BLaER1 treated with 17β-estradiol and CSF1 and Interleukin-3, amounts not matched to agents 10 nM and 100 nM (cell line): ENCODE data around the gene OTOP3.
A peak's percentile ranks its signal among the peaks of the same experiment; 100 is the strongest.
"Not testable (repeated sequence)": the region's sequence is repeated elsewhere in the genome, so short reads cannot be mapped to it uniquely, and the experiment has no call there.

Experiments
- H3K27ac ChIP-seq, 11 experiments: shearing (Covaris generic); formaldehyde crosslinking; 2 replicates each; pipeline ENCODE4 v1.8.1; 2022
- H3K27me3 ChIP-seq, 11 experiments: shearing (Covaris generic); formaldehyde crosslinking; 2 replicates each; pipeline ENCODE4 v1.8.1; 2022
- H3K36me3 ChIP-seq, 11 experiments: shearing (Covaris generic); formaldehyde crosslinking; 2 replicates each; pipeline ENCODE4 v1.8.1; 2022
- H3K4me1 ChIP-seq, 10 experiments: shearing (Covaris generic); formaldehyde crosslinking; 2 replicates each; pipeline ENCODE4 v1.8.1; 2022
- H3K4me2 ChIP-seq, 11 experiments: shearing (Covaris generic); formaldehyde crosslinking; 2 replicates each; pipeline ENCODE4 v1.8.1; 2022
- H3K4me3 ChIP-seq, 10 experiments: shearing (Covaris generic); formaldehyde crosslinking; 2 replicates each; pipeline ENCODE4 v1.8.1; 2022
- H3K9ac ChIP-seq, 11 experiments: shearing (Covaris generic); formaldehyde crosslinking; 2 replicates each; pipeline ENCODE4 v1.8.1; 2022
- H3K9me3 ChIP-seq, 11 experiments: shearing (Covaris generic); formaldehyde crosslinking; replicated peaks in 1 of 11; 2 replicates each; pipeline ENCODE4 v1.8.1; 2022
- H4K20me1 ChIP-seq, 11 experiments: shearing (Covaris generic); formaldehyde crosslinking; 2 replicates each; pipeline ENCODE4 v1.8.1; 2022
- Cebpa-rat ChIP-seq, 11 experiments: shearing (Covaris generic); IDR thresholded peaks; 2 replicates each; pipeline ENCODE4 v1.8.1; 2022

OTOP3 gene

DNA sequence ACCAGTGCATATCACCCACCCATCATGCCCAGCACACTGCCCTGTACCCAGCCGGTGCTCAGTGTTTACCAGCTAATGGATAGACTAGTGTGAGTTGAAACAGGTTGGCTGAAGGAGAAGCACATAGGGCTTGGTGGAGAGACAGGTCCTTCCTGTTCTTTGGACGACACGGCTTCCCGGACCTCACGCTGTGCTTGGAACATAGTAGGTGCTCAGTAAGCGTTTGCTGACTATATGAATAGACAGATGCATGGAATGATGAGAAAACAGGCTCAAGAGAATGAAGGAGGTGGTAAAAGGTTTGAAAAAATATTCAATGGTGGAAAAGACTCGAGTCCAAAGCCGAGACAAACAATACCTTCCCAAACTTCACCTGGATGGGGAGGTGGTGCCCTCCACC is 35.5 kb upstream of the OTOP3 start:
- Histone ChIP-seq H3K9ac (no peak overlapping the region), H3K27ac (no peak overlapping the region), H3K4me1 (peaks cover 0 to 19% (median 13%) of the 10 kb centered on the region in 10 experiments; a peak in 14 of 20 replicates), H3K4me3 (no peak overlapping the region), H3K36me3 (no peaks in the 10 kb centered on the region), H3K27me3 (no peaks in the 10 kb centered on the region; a peak in 3 of 22 replicates), H3K4me2 (no peak overlapping the region), H3K9me3 (no peaks in the 10 kb centered on the region), H4K20me1 (no peaks in the 10 kb centered on the region)
- TF ChIP-seq Cebpa-rat (IDR thresholded peaks at IDR 0.05), result no peak

DNA sequence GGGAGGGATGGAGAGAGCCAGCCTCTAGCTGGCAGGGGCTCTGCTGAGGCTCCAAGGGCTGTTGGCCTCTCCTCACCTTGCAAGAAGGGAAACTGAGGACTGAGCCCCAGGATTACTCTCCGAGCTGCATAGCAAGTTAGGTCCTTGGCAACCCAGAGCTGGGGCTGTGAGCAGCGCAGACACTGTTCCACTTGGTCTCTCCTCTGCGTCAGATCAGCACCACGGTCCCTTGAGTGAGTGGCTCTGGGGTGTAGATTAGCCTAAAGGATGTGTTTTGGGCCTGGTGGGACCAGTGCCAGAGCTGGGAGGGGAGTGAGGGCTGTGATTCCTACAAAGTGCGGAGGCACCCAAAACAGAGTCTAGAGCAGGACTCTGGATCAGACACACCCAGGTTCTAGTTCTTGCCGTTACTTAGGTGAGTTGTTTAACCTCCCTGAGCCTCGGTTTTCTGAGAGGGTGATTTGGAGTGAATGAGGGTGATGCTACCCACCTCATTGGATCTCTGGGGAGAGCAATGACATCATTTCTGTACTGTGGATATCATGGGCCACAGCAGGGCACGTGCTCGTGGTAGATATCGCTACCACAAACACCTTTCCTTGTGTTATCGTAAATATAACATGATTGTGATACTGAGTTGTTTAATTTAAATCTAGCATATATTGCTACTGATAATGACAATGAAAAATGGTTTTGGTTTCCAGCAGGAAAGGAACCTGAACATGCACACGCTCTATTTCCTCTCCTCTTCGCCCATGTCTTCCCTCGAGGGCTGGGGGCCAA is 34.2 kb upstream of the OTOP3 start:
- H3K4me3 ChIP-seq, result no peak overlapping the region
- no peak overlapping the region for H3K9ac ChIP-seq
- no peaks in the 10 kb centered on the region for H4K20me1 ChIP-seq
- peak overlapping the region in 8 of 11 experiments; percentile 0 to 59 (median 38); a peak in 15 of 22 replicates for H3K4me2 ChIP-seq
- no peak for TF ChIP-seq Cebpa-rat (IDR thresholded peaks at IDR 0.05)
- no peak overlapping the region for H3K27ac ChIP-seq
- no peaks in the 10 kb centered on the region for H3K27me3 ChIP-seq
- peaks cover 0 to 5% (median 0%) of the 10 kb centered on the region in 11 experiments; a peak in 4 of 22 replicates for H3K9me3 ChIP-seq
- H3K4me1 ChIP-seq, result peaks cover 0 to 19% (median 13%) of the 10 kb centered on the region in 10 experiments; a peak in 14 of 20 replicates
- no peaks in the 10 kb centered on the region for H3K36me3 ChIP-seq

DNA sequence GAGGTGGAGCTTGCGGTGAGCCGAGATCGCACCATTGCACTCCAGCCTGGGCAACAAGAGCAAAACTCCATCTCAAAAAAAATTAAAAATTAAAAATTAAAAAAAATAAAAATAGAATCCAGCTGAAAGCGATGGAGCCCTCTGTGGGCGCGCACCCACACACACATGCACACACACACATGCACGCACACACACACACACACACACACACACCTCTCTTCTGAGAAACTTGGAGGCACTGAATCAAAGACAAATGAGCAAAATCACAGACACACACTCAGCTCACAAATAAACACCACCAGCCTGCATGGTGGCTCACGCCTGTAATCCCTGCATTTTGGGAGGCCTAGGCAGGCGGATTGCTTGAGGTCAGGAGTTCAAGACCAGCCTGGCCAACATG is 32.7 kb upstream of the OTOP3 start:
- Histone ChIP-seq H4K20me1 (no peaks in the 10 kb centered on the region), H3K4me1 (peaks cover 0 to 19% (median 13%) of the 10 kb centered on the region in 10 experiments; a peak in 14 of 20 replicates), H3K4me2 (no peak overlapping the region), H3K9me3 (peaks cover 0 to 14% (median 7%) of the 10 kb centered on the region in 11 experiments; a peak in 14 of 22 replicates), H3K4me3 (no peak overlapping the region), H3K27ac (no peak overlapping the region), H3K9ac (no peak overlapping the region), H3K36me3 (no peaks in the 10 kb centered on the region), H3K27me3 (no peaks in the 10 kb centered on the region)
- TF ChIP-seq Cebpa-rat (IDR thresholded peaks at IDR 0.05), result no peak

DNA sequence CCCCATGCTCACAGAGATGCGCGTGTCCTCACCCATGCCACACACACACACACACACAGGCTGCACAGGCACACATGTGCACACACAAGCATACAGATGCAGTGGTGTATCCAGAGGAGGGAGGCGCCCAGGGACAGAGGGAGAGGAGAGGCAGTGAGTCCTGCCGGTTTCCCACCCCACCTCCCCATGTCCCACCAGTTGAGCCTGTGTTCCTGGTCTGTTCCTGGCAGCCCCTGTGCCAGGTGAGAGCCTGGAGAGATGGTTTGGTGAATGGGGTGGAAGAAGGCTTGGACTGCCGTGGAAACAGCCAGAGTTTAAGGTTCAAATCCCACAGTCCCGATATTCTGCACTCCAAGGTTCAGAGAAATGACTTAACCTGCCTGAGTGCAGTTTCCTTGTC is 32.0 kb upstream of the OTOP3 start:
- no peak overlapping the region for H3K9ac ChIP-seq
- H3K4me3 ChIP-seq, result no peak overlapping the region
- no peak overlapping the region for H3K27ac ChIP-seq
- peaks cover 0 to 19% (median 13%) of the 10 kb centered on the region in 10 experiments; a peak in 14 of 20 replicates for H3K4me1 ChIP-seq
- H3K27me3 ChIP-seq, result no peaks in the 10 kb centered on the region
- H3K9me3 ChIP-seq, result peaks cover 0 to 14% (median 7%) of the 10 kb centered on the region in 11 experiments; a peak in 14 of 22 replicates
- H3K4me2 ChIP-seq, result no peak overlapping the region
- no peaks in the 10 kb centered on the region for H3K36me3 ChIP-seq
- no peaks in the 10 kb centered on the region for H4K20me1 ChIP-seq
- TF ChIP-seq Cebpa-rat (IDR thresholded peaks at IDR 0.05), result no peak

DNA sequence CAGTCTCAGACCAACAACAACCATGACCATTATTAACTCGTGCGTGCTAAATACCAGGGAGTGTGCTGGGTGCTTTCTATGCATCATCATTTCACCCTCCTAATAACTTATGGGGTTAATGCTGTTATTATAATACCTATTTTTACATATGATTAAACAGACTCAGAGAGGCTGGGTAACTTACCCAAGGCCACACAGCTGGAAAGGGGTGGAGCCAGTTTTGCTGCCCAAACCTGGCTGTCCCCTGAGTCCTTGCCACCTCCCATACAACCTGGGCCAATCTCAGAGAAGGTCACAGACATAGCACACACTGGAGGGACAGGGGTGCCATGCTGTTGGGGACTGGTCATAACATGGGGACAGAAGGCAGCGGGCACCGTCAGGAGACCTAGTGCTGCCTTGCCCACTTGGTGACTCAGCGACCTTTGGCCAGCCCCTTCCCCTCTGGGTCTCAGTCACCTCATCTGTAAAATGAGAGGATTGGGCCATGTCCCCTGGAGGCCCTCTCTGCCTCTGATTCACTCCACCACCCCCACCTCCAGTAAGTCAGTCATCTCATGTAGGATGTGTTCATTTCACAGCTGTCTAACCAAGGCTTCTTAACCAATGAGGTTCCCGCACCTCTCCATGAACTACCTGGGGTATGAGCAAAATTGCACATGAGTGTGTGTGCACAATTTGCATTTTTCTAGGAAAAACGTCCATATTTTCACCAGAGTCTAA is 30.9 kb upstream of the OTOP3 start:
- no peak for TF ChIP-seq Cebpa-rat (IDR thresholded peaks at IDR 0.05)
- Histone ChIP-seq H3K27me3 (no peaks in the 10 kb centered on the region), H3K4me1 (peaks cover 0 to 21% (median 14%) of the 10 kb centered on the region in 10 experiments; a peak in 14 of 20 replicates), H3K9ac (no peak overlapping the region), H3K4me2 (no peak overlapping the region), H4K20me1 (no peaks in the 10 kb centered on the region), H3K4me3 (no peak overlapping the region), H3K36me3 (no peaks in the 10 kb centered on the region), H3K9me3 (peaks cover 0 to 14% (median 7%) of the 10 kb centered on the region in 11 experiments; a peak in 14 of 22 replicates), H3K27ac (no peak overlapping the region)

DNA sequence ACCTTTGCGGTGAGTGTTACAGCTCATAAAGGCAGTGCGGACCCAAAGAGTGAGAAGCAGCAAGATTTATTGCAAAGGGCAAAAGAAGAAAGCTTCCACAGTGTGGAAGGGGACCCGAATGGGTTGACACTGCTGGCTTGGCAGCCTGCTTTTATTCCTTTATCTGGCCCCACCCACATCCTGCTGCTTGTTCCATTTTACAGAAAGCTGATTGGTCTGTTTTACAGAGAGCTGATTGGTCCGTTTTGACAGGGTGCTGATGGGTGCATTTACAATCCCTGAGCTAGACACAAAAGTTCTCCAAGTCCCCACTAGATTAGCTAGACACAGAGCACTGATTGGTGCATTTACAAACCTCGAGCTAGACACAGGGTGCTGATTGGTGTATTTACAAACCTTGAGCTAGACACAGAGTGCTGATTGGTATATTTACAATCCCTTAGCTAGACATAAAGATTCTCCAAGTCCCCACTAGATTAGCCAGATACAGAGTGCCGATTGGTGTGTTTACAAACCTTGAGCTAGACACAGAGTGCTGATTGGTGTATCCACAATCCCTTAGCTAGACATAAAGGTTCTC is 29.4 kb upstream of the OTOP3 start:
- not testable (repeated sequence) for H3K4me3 ChIP-seq, H3K4me2 ChIP-seq, H3K36me3 ChIP-seq, H3K27ac ChIP-seq, H3K27me3 ChIP-seq, H4K20me1 ChIP-seq, H3K9ac ChIP-seq
- H3K4me1 ChIP-seq, result peaks cover 0 to 18% (median 14%) of the 10 kb centered on the region in 10 experiments; a peak in 14 of 20 replicates
- H3K9me3 ChIP-seq, result peaks cover 0 to 14% (median 7%) of the 10 kb centered on the region in 11 experiments; a peak in 14 of 22 replicates

DNA sequence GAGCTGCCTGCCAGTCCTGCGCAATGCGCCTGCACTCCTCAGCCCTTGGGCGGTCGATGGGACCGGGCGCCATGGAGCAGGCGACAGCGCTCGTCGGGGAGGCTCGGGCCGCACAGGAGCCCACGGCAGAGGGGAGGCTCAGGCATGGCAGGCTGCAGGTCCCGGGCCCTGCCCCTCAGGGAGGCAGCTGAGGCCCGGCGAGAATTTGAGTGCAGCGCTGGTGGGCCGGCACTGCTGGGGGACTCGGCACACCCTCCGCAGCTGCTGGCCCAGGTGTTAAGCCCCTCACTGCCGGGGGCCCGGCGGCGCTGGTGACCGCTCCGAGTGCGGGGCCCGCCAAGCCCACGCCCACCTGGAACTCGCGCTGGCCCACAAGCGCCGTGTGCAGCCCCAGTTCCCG is 28.7 kb upstream of the OTOP3 start:
- H3K27me3 ChIP-seq, result no peaks in the 10 kb centered on the region

DNA sequence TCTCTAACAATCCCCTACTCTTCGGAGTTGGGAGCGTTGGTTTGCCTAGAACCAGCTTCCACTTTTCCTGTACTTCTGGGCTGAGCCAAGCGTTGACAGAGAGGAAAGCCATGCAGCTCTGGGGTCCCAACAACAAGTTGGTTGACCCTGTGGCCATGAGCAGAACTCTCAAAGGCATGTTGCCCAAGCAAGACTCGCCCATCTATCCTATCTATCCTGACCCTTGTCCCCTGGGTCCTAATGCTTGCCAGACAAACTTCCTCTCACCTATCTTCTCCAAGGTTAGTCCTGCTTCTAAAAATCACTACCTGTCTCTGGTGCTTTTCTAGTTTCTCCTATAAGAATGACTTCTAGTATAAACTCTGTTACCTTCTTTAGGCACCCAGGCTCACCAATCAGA is 26.6 kb upstream of the OTOP3 start:
- H3K4me3 ChIP-seq, H3K36me3 ChIP-seq, H3K4me2 ChIP-seq, H3K27me3 ChIP-seq, H3K9ac ChIP-seq, H3K4me1 ChIP-seq, H3K27ac ChIP-seq, H4K20me1 ChIP-seq: not testable (repeated sequence)
- peaks cover 4 to 20% (median 14%) of the 10 kb centered on the region in 11 experiments; a peak in 15 of 22 replicates for H3K9me3 ChIP-seq

More for the DNA sequence above, 28.7 kb upstream of the OTOP3 start:
- Histone ChIP-seq H4K20me1 (no peaks in the 10 kb centered on the region), H3K4me3 (no peak overlapping the region), H3K36me3 (no peaks in the 10 kb centered on the region), H3K27ac (no peak overlapping the region), H3K9ac (no peak overlapping the region), H3K4me2 (no peak overlapping the region), H3K9me3 (peaks cover 0 to 14% (median 7%) of the 10 kb centered on the region in 11 experiments; a peak in 14 of 22 replicates), H3K4me1 (peaks cover 0 to 11% (median 7%) of the 10 kb centered on the region in 10 experiments; a peak in 14 of 20 replicates)
- TF ChIP-seq Cebpa-rat (IDR thresholded peaks at IDR 0.05), result no peak

DNA sequence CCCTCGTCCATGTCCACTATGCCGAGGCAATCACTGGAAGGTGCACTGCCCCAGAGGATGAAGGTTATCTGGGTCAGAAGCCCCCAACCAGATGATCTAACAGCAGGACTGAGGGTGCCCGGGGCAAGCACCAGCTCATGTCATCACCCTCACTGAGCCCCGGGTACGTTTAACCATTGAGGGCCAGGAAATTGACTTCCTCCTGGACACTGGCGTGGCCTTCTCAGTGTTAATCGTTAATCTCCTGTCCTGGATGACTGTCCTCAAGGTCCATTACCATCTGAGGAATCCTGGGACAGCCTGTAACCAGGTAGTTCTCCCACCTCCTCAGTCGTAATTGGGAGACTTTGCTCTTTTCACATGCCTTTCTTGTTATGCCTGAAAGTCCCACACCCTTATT is 24.3 kb upstream of the OTOP3 start:
- H3K27ac ChIP-seq, H3K27me3 ChIP-seq, H3K4me3 ChIP-seq, H3K4me1 ChIP-seq, H3K9ac ChIP-seq, H4K20me1 ChIP-seq, H3K36me3 ChIP-seq, H3K4me2 ChIP-seq: not testable (repeated sequence)
- H3K9me3 ChIP-seq, result peaks cover 4 to 23% (median 13%) of the 10 kb centered on the region in 11 experiments; a peak in 15 of 22 replicates
